Measurements from ENCODE around the gene DAGLA. TPM values are rescaled to one million over a fixed set of nuclear protein-coding genes. Genes with fewer than 3 reads are reported as not detected.

DAGLA gene
- total RNA-seq = under 1 TPM; 0.52 to 0.73 TPM
- 0.73 TPM for polyA plus RNA-seq (2013, experiment 1 of 2)
- 1.1 TPM for polyA plus RNA-seq (2013, experiment 2 of 2)
- total RNA-seq = 0 to 3.2 (median 0.77) reads per million in 172 experiments

DNA sequence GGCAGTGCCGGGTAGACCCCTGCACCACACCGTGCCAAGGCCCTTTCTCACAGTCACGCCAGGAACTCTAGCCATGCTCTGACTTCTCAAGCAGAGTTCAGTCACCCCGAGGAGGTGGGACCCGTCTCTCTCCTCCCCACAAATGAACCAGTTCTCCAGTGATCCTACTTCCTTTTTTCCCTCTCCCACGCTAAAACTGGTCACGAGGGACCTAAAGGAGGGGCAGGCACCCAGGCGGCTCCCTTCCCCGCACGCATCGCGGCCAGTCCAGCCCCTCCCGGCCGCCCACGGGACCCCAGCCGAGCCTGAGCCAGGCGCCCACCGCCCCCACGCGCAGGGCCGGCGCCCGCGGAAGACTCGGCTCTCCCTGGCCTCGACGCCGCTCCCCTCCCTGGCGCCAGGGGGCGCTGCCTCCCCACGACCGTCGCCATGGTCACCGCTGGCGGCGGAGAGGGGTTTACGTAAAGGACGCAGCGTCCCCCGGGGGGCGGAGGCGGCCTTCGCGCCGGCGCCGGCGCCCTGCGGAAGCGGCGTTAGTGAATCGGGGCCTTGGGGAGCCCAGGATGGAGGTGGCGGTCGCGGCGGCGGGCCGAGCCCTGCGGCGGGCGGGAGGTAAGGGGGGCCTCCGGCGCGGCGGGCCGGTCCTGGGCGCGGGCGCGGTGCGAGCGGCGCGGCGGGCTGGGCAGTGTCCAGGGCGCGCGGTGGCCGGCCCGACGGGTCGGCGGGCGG is at the start of gene DAGLA:
DAGLA (plus strand) TSS at position 499 of the 729 bp plus-strand sequence. CDS start 39,765 bp downstream, outside the sequence.
- Mint-ChIP-seq H3K27ac (no peak within 1 kb of the TSS), H3K4me1 (ENCODE audit: low read depth) (no peaks in the 10 kb centered on the region), H3K27me3 (peaks cover 24% of the 10 kb centered on the region), H3K4me3 (peak within 1 kb of the TSS; percentile 77), H3K36me3 (ENCODE audit: low read depth) (no peaks in the 10 kb centered on the region), H3K9me3 (no peaks in the 10 kb centered on the region)
- ATAC-seq (ENCODE audit: poor library complexity) (peak; percentile 72), DNase-seq (peak; percentile 50 to 88 (median 75))
- TF ChIP-seq CTCF (IDR thresholded peaks at IDR 0.05) = peak; percentile 78
- ChIA-PET POLR2A (interaction anchor here (1.0 to 2.1 kb wide), 2 partner anchors 53 to 54 kb away, joined by 4 to 10 read pairs; no protein-coding TSS in a partner anchor), CTCF (interaction anchor here (1.1 to 2.0 kb wide), 2 partner anchors 53 kb away, joined by 8 to 22 read pairs; no protein-coding TSS in a partner anchor)
- Histone ChIP-seq H3K9me3 (ENCODE audit: control insufficient read depth in 1 of 2, insufficient read depth in 1 of 2, low read length in 2 of 2) (no peaks in the 10 kb centered on the region), H3K27ac (ENCODE audit: low read depth in 1 of 2, low read length in 2 of 2) (no peak within 1 kb of the TSS), H3K4me3 (ENCODE audit: low read length) (peak within 1 kb of the TSS; percentile 19), H3K27me3 (ENCODE audit: control insufficient read depth in 1 of 2, insufficient read depth in 2 of 2, low read length in 2 of 2) (peaks cover 3% of the 10 kb centered on the region in 2 experiments), H3K4me1 (ENCODE audit: insufficient read depth, low read length) (peaks cover 27% of the 10 kb centered on the region), H3K36me3 (ENCODE audit: insufficient read depth, low read length) (no peaks in the 10 kb centered on the region)
- intact Hi-C loops (cut with DNase I, micrococcal nuclease) = loop anchor here (1.0 to 5.0 kb wide), 4 partner anchors 15 to 442 kb away; partner anchors contain the start of genes INCENP (in 1 of the 2) and SYT7 (in 1 of the 2)

- DNase-seq = no peak
- H3K36me3 Mint-ChIP-seq (ENCODE audit: low read depth) = no peaks in the 10 kb centered on the region
- no peak overlapping the region for H3K4me3 Mint-ChIP-seq
- Histone ChIP-seq H3K4me3 (ENCODE audit: low read length) (no peak overlapping the region), H3K9me3 (ENCODE audit: control insufficient read depth in 1 of 2, insufficient read depth in 1 of 2, low read length in 2 of 2) (peaks cover 0 to 9% of the 10 kb centered on the region in 2 experiments), H3K27ac (ENCODE audit: low read depth in 1 of 2, low read length in 2 of 2) (no peak overlapping the region), H3K27me3 (ENCODE audit: control insufficient read depth in 1 of 2, insufficient read depth in 2 of 2, low read length in 2 of 2) (peaks cover 0 to 3% of the 10 kb centered on the region in 2 experiments), H3K4me1 (ENCODE audit: insufficient read depth, low read length) (no peaks in the 10 kb centered on the region), H3K36me3 (ENCODE audit: insufficient read depth, low read length) (no peaks in the 10 kb centered on the region)
- no peak for ATAC-seq (ENCODE audit: poor library complexity)
- ChIA-PET POLR2A (no interaction called here), CTCF (no interaction called here)
- H3K27ac Mint-ChIP-seq = no peak overlapping the region
- TF ChIP-seq CTCF (IDR thresholded peaks at IDR 0.05) = no peak
- no peaks in the 10 kb centered on the region for H3K9me3 Mint-ChIP-seq
- intact Hi-C loops (cut with DNase I, micrococcal nuclease) = no loop called here
- H3K4me1 Mint-ChIP-seq (ENCODE audit: low read depth) = no peaks in the 10 kb centered on the region
- peaks cover 10% of the 10 kb centered on the region for H3K27me3 Mint-ChIP-seq
Measured at GRCh38 chr11:61632096-61632495, 48.1 kb upstream of the DAGLA start.

- Histone ChIP-seq H3K27ac (ENCODE audit: low read depth in 1 of 2, low read length in 2 of 2) (no peak overlapping the region), H3K4me1 (ENCODE audit: insufficient read depth, low read length) (peaks cover 4% of the 10 kb centered on the region), H3K27me3 (ENCODE audit: control insufficient read depth in 1 of 2, insufficient read depth in 2 of 2, low read length in 2 of 2) (no peaks in the 10 kb centered on the region), H3K36me3 (ENCODE audit: insufficient read depth, low read length) (no peaks in the 10 kb centered on the region), H3K9me3 (ENCODE audit: control insufficient read depth in 1 of 2, insufficient read depth in 1 of 2, low read length in 2 of 2) (peaks cover 0 to 9% of the 10 kb centered on the region in 2 experiments), H3K4me3 (ENCODE audit: low read length) (no peak overlapping the region)
- Mint-ChIP-seq H3K36me3 (ENCODE audit: low read depth) (no peaks in the 10 kb centered on the region), H3K4me3 (no peak overlapping the region), H3K4me1 (ENCODE audit: low read depth) (no peaks in the 10 kb centered on the region), H3K9me3 (no peaks in the 10 kb centered on the region), H3K27me3 (peaks cover under 1% of the 10 kb centered on the region), H3K27ac (no peak overlapping the region)
- ChIA-PET CTCF (no interaction called here), POLR2A (no interaction called here)
- DNase-seq (no peak), ATAC-seq (ENCODE audit: poor library complexity) (no peak)
- intact Hi-C loops (cut with DNase I, micrococcal nuclease) = loop anchor here in 1 of 2 experiments (5.0 kb wide), 1 partner anchor 103 kb away; no protein-coding TSS in a partner anchor
- no peak for TF ChIP-seq CTCF (IDR thresholded peaks at IDR 0.05)
Measured at GRCh38 chr11:61635304-61635703, 44.9 kb upstream of the DAGLA start.

Measured in CD4-positive, alpha-beta T cell (primary cell).